Right kidney (tissue), 9 donors: ENCODE measurements around the gene PEAK1.

Source experiments
- DNase-seq: peaks from one replicate; pipeline ENCODE4 v3.0.0-alpha.2; 2016
- long read RNA-seq, 8 donors: transcript quantifications; one replicate each; lab custom pipeline, GENCODE V29; 2026

PEAK1 gene, protein sequence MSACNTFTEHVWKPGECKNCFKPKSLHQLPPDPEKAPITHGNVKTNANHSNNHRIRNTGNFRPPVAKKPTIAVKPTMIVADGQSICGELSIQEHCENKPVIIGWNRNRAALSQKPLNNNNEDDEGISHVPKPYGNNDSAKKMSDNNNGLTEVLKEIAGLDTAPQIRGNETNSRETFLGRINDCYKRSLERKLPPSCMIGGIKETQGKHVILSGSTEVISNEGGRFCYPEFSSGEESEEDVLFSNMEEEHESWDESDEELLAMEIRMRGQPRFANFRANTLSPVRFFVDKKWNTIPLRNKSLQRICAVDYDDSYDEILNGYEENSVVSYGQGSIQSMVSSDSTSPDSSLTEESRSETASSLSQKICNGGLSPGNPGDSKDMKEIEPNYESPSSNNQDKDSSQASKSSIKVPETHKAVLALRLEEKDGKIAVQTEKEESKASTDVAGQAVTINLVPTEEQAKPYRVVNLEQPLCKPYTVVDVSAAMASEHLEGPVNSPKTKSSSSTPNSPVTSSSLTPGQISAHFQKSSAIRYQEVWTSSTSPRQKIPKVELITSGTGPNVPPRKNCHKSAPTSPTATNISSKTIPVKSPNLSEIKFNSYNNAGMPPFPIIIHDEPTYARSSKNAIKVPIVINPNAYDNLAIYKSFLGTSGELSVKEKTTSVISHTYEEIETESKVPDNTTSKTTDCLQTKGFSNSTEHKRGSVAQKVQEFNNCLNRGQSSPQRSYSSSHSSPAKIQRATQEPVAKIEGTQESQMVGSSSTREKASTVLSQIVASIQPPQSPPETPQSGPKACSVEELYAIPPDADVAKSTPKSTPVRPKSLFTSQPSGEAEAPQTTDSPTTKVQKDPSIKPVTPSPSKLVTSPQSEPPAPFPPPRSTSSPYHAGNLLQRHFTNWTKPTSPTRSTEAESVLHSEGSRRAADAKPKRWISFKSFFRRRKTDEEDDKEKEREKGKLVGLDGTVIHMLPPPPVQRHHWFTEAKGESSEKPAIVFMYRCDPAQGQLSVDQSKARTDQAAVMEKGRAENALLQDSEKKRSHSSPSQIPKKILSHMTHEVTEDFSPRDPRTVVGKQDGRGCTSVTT (N-terminal part only)
- long read RNA-seq, donor 1: 0 reads
- long read RNA-seq, donor 2: 0 reads
- long read RNA-seq, donor 3, full-length matches to known transcripts: 1 of 1 reads
- long read RNA-seq, donor 3, partial matches to known transcripts: 0 of 1 reads
- long read RNA-seq, donor 3, other reads (novel, unspliced or antisense): 0 of 1 reads
- long read RNA-seq, donor 4, partial matches to known transcripts: 11 of 11 reads
- long read RNA-seq, donor 4, other reads (novel, unspliced or antisense): 0 of 11 reads
- long read RNA-seq, donor 5: 0 reads
- long read RNA-seq, donor 6, partial matches to known transcripts: 7 of 7 reads
- long read RNA-seq, donor 6, other reads (novel, unspliced or antisense): 0 of 7 reads
- long read RNA-seq, donor 7: 0 reads
- long read RNA-seq, donor 8, full-length matches to known transcripts: 2 of 7 reads
- long read RNA-seq, donor 8, partial matches to known transcripts: 5 of 7 reads
- long read RNA-seq, donor 8, other reads (novel, unspliced or antisense): 0 of 7 reads

DNA sequence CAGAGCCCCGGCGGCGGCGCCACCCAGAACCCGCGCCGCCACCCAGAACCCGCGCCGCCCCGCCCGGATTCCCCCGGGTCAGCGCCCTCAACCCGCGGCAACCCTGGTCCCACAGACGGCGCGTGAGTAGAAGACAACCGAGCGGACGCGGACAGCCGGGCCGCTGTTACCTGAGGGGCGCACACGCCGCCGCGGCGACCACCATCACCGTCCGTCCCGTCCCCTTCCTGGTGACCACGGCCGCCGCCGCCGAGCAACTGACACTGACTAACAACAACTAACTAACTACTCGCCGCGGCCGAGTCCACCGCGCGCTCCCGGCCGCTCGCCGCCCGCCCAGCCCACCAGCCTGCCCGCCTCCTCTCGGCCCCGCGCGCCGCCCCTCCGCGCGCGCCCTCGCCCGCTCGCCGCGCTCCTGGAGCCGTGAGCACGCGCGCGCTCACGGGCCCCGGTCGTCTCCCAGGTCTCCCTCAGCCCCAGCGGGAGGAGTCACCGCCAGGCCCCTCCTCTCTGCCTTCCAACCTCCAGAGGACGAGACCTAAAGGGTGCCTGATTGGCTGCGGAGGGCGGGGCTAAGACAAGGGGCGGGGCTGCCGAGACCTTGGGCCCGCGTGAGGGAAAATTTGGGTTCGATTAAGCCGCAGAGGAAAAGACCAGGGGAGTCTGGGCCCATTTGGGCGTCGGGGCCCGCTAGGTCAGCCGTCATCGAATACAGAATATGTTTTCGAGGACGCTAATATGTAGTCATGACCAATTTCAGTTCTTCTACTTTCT, at the start of gene PEAK1:
TSS of gene PEAK1 (minus strand) at position 269 of the 774 bp plus-strand sequence. CDS start 238,178 bp downstream, outside the sequence.
- peak; percentile 90 for DNase-seq

DNA sequence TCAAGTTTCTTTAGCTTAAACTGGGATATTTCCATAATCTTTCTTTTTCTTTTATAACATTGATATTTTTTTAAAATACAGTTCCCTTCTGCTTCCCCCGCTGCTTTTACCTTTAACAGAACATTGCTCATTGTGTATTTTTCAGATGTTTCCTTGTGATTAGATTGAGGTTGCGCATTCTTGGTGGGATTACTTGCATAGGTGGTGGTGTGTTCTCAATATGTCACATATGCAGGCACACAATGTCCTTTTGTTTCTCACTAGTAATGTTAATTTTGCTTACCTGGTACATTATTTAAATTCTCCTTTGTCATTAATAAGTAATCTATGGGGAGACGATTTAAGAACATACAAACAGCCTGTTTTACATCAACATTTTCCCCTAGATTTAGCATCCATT, 49.0 kb upstream of the PEAK1 start:
- no peak for DNase-seq

DNA sequence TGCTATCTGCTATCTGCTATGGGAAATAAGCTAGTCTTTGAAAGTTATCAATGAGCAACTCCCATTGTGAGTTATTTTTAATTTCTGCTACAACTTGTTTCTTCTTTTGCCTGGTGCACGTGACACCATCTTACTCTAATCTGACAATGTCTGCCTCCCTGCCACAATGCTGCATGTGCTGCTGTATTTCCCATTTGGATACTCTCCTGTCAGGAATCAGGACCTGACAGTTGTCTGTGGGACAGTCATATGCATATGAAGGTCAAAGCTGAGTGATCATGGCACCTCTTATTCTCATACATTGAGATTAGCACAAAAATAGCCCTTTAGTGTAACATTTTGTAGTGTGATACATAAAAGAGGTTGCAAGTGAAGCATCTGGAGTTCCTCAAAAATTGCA, 46.6 kb upstream of the PEAK1 start:
- DNase-seq: no peak

GRCh38 chr15:77464129-77464865, 44.4 kb upstream of the PEAK1 start:
- no peak for DNase-seq

GRCh38 chr15:77461486-77461885, 41.6 kb upstream of the PEAK1 start:
- no peak for DNase-seq

- no peak for DNase-seq
Measured at GRCh38 chr15:77459031-77459430, 39.1 kb upstream of the PEAK1 start.

GRCh38 chr15:77457905-77458265, 38.0 kb upstream of the PEAK1 start:
- DNase-seq: no peak

DNA sequence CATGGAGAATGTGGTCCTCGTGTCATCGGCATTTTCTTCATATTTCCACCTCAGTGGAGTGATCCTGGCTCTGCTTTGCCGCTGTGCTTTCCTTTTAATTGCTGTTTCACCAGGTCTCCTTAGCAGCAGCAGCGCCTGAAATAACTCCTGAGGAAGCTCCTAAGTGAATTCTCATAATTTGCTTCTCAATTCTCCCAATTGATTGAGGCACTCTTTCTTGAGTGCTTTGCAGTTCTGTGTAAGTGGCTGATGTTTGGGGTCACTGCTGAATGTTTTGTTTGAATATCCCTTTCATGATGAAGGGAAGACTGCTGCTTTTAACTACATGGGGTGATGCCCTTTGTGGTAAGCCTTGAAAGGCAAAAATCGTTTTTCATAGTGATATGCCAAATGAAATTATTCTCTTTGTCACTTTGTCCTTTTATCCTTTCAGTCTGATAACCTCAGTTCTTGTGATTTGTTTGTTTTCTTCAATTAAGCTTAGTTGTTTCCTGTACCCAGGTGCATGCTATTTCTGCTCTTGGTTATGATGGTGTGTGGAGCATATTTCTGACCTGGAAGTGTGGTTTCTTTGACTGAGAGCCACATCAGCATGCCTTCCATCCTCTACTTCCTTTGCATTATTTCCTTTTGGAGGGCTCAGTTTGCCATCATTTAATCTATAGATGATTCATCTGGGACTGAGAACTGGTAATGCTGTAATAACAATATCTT, 37.4 kb upstream of the PEAK1 start:
- DNase-seq: no peak

- no peak for DNase-seq
Measured at GRCh38 chr15:77456746-77457145, 36.8 kb upstream of the PEAK1 start.

- no peak for DNase-seq
Measured at GRCh38 chr15:77455696-77456321, 35.9 kb upstream of the PEAK1 start.

DNA sequence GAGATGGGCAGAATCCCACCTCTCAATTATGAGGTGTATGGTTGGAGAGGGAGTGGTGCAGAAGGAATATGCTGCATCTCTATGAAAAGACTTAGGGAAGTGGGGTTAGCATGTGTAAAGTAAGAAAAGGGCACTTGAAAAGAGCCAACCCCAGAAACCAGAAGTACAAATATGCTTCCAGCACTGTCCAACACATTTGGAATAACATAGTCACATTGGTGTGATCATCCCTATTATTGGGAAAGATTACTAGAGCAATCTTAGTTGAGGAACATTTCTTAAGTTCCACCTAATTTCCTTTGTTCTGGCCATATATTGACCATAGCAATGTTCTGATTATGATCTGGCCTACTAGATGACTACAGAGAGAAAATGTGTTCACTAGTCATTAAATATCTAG, 35.0 kb upstream of the PEAK1 start:
- DNase-seq: no peak

DNA sequence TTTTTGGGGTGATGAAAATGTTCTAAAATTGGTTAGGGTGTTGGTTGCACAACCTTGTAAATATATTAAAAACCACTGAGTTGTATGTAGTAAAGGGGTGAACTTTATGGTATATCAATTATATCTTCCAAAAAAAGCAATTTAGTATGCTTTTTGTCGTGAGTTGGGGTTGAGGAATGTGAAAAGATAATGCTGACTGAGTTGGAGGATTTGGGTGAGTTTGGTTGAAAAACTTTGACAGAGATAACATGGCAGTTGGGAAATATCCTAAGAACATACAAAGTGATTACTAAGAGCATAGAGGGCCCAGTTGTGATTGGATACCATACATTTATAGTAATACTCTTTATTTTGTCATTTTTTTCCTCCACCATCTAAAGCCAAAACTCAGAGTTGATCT, 34.4 kb upstream of the PEAK1 start:
- DNase-seq: no peak

DNA sequence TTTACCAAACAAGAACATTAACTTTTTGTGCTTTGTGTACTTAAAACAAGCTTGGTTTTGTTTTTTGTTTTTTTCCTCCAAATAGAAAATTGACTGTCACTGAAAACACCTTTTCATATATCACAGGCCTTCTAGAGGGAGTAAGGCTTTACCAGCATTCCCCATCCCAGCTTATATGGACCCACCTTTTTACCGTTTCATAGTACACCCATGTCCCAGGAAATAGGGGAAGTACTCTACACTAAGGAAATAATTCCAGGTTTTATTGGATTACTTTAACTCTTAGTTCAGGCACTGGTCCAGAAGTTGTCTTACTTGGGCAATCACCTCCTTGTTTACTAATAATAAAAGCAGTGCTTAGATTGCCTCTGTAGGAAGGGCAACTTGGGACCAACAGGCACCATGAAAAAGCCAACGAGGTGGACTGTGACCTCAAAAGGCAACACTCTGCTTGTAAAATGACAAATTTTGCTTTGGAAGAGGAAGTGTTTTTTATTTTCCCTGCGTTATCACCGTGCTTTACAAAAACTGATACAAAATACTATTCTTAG, 27.0 kb upstream of the PEAK1 start:
- no peak for DNase-seq

DNA sequence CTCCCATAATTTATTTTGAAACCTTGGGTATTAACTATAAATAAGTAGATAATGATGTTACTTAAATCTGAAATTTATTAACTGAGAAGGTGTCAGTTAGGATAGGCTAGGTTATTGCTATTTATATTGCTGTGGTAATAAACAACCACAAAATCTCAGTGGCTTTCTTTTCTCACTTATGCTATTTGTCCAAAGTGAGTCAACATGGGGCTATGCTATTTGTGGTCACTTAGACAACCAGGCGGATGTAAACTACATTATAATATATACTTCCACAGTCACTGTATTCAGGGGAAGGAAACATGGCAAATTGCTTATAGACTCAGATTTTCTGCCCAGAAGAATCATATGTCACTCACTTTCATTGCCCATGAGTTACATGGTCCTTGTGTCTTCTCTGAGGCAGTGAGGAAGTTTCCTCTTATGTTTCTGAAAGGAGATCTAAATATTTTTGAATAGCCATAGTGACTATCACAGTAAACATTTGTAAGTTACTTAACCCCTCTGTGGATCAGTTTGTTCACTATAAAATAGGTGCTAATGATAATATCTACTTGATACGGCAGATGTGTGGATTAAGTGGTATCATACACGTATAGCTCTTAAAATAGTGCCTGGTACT, 20.6 kb upstream of the PEAK1 start:
- no peak for DNase-seq

- DNase-seq: no peak
Measured at GRCh38 chr15:77437264-77437663, 17.4 kb upstream of the PEAK1 start.

- DNase-seq: no peak
Measured at GRCh38 chr15:77436822-77437221, 16.9 kb upstream of the PEAK1 start.

GRCh38 chr15:77430652-77431051, 10.7 kb upstream of the PEAK1 start:
- no peak for DNase-seq

- DNase-seq: no peak
Measured at GRCh38 chr15:77430213-77430612, 10.3 kb upstream of the PEAK1 start.
